ENCODE data around the gene DAP.

- TF ChIP-seq POLR2AphosphoS5 (IDR thresholded peaks at IDR 0.05; ENCODE audit: low read depth, low read length), result no peak
- TF ChIP-seq POLR2A (IDR thresholded peaks at IDR 0.05; ENCODE audit: low read depth, low read length), result no peak
These were observed 16.4 kb downstream of the DAP start for GRCh38 chr5:10744681-10745080.

Data from GM12891 (cell line).